ENCODE data around the gene HMGCLL1. TPM values are rescaled to one million over a fixed set of nuclear protein-coding genes. Genes with fewer than 3 reads are reported as not detected.

The HMGCLL1 gene
- total and polyA plus RNA-seq, 7 donors = 0.32 to 1.3 (median 0.56) TPM

DNA sequence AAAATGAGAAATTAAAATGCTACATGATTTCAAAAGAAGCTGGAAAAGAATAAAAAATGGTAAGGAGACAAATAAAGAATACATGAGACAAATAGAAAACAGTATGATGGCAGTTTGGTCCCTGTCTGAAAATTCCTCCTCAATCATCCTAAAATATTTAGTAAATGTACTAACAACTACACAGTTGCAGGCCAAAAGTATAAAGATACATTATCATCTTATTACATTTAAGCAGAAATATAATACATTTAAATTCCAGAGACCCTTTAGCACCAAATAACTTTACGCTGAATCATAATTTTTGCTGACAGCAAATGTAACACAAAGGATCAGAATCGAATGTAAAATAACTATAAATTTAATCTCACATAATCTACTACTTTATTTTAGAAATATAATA, 4.4 kb downstream of the HMGCLL1 start:
- DNase-seq = no peak
- H3K27me3 ChIP-seq (ENCODE audit: insufficient read depth in 3 of 3, low read length in 2 of 3) = no peaks in the 10 kb centered on the region
- no peaks in the 10 kb centered on the region for H3K36me3 ChIP-seq (ENCODE audit: insufficient read depth in 1 of 2, low read depth in 1 of 2)
- no peak overlapping the region for H3K4me3 ChIP-seq
- no peak for TF ChIP-seq CTCF (IDR thresholded peaks at IDR 0.05)
- WGBS, 3 donors = 54 to 66% (median 57%) methylated on average over 2 of the region's 2 CpGs
- intact Hi-C loops (cut with DNase I) = no loop called here
- no peaks in the 10 kb centered on the region for H3K4me1 ChIP-seq
- ATAC-seq = no peak
- no peak overlapping the region for H3K27ac ChIP-seq
- no peaks in the 10 kb centered on the region for H3K9me3 ChIP-seq

GRCh38 chr6:55569638-55570037, 9.4 kb downstream of the HMGCLL1 start:
- Histone ChIP-seq H3K36me3 (ENCODE audit: insufficient read depth in 1 of 2, low read depth in 1 of 2) (no peaks in the 10 kb centered on the region), H3K9me3 (no peaks in the 10 kb centered on the region), H3K4me3 (no peak overlapping the region), H3K4me1 (no peaks in the 10 kb centered on the region), H3K27me3 (ENCODE audit: insufficient read depth in 3 of 3, low read length in 2 of 3) (no peaks in the 10 kb centered on the region), H3K27ac (no peak overlapping the region)
- ATAC-seq (peak in 1 of 4 donors; percentile 45), DNase-seq (peak; percentile 20 to 76)
- intact Hi-C loops (cut with DNase I) = no loop called here
- TF ChIP-seq CTCF (IDR thresholded peaks at IDR 0.05) = no peak
- WGBS, 3 donors = 91 to 94% (median 92%) methylated on average over 3 of the region's 3 CpGs

DNA sequence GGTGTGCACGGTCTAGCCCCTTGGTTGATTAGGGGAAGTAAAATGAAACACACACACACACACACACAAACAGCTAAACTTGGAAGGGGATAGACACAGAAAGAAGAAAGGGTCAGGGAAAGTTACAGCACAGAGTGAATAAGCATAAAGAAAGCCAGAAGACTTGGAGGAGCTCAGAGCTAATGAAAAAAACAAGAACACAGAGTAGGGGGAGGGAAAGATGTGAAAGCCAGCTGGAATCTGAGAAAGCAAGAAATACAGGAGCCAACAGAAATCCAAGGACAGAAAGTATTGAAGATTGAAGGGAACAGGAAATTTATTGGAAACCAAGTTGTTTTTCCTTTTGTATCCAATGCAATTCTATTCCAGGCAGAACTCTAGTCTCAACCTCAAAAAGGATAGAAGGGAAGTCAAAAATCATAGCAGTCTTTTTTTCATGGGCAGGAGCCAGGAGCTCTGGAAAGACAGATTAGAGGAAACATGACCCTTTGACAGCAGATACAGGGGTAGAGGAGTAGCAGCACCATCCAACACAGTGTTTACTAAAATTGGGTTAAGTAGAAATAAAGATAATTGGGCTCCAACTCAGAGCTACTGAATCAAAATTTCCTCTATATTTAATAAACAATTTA, 10.1 kb downstream of the HMGCLL1 start:
- H3K4me1 ChIP-seq = no peaks in the 10 kb centered on the region
- WGBS, 3 donors = 45 to 56% (median 54%) methylated on average over 1 of the region's 1 CpG
- no peak for TF ChIP-seq CTCF (IDR thresholded peaks at IDR 0.05)
- H3K9me3 ChIP-seq = no peaks in the 10 kb centered on the region
- intact Hi-C loops (cut with DNase I) = no loop called here
- no peak overlapping the region for H3K27ac ChIP-seq
- no peak overlapping the region for H3K4me3 ChIP-seq
- no peaks in the 10 kb centered on the region for H3K27me3 ChIP-seq (ENCODE audit: insufficient read depth in 3 of 3, low read length in 2 of 3)
- ATAC-seq = peak; percentile 47 to 84 (median 57)
- H3K36me3 ChIP-seq (ENCODE audit: insufficient read depth in 1 of 2, low read depth in 1 of 2) = no peaks in the 10 kb centered on the region
- DNase-seq = no peak

- no peak for TF ChIP-seq CTCF (IDR thresholded peaks at IDR 0.05)
- DNase-seq = no peak
- H3K4me1 ChIP-seq = no peaks in the 10 kb centered on the region
- no peaks in the 10 kb centered on the region for H3K36me3 ChIP-seq (ENCODE audit: insufficient read depth in 1 of 2, low read depth in 1 of 2)
- peak in 1 of 4 donors; percentile 51 for ATAC-seq
- no peak overlapping the region for H3K4me3 ChIP-seq
- intact Hi-C loops (cut with DNase I) = no loop called here
- no peaks in the 10 kb centered on the region for H3K27me3 ChIP-seq (ENCODE audit: insufficient read depth in 3 of 3, low read length in 2 of 3)
- no peak overlapping the region for H3K27ac ChIP-seq
- H3K9me3 ChIP-seq = no peaks in the 10 kb centered on the region
- 52 to 58% (median 56%) methylated on average over 4 of the region's 4 CpGs for WGBS, 3 donors
These were observed 11.4 kb downstream of the HMGCLL1 start for GRCh38 chr6:55567558-55567957.

All from psoas muscle (tissue), 8 donors.